NCI-H2107 treated with DMSO at 0.1 percent for 48 hours (cell line): Measurements from ENCODE around the gene RNF145.
"Not testable (repeated sequence)": the region's sequence is repeated elsewhere in the genome, so short reads cannot be mapped to it uniquely, and the experiment has no call there.

ENCODE experiments used
- DNase-seq: peaks from one replicate; lab custom pipeline; 2025; ENCODE audit not compliant: unreplicated experiment; lab: John Stamatoyannopoulos, UW

The RNF145 gene

GRCh38 chr5:159121061-159121460, 88.3 kb downstream of the RNF145 start:
- no peak for DNase-seq

DNA sequence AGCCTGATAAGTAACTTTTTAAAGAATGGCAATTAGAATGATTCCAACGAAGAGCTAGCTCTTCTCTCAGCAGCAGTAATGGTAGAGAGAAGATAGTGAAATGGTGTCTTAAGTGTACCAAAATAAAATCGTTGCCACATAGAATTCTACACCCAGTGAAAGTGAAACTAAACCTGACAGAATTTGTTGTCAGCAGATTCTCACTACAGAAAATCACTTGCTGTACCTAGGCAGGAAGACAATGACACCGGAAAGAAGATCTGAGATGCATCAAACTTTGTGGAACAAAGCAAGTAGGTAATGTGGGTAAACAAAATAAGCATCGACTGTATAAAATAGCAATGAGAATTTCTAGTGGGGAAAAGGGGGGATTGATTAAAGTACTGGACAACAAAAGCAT, 88.9 kb downstream of the RNF145 start:
- DNase-seq = no peak

- not testable (repeated sequence) for DNase-seq
Measured at GRCh38 chr5:159119842-159120241, 89.5 kb downstream of the RNF145 start.

DNA sequence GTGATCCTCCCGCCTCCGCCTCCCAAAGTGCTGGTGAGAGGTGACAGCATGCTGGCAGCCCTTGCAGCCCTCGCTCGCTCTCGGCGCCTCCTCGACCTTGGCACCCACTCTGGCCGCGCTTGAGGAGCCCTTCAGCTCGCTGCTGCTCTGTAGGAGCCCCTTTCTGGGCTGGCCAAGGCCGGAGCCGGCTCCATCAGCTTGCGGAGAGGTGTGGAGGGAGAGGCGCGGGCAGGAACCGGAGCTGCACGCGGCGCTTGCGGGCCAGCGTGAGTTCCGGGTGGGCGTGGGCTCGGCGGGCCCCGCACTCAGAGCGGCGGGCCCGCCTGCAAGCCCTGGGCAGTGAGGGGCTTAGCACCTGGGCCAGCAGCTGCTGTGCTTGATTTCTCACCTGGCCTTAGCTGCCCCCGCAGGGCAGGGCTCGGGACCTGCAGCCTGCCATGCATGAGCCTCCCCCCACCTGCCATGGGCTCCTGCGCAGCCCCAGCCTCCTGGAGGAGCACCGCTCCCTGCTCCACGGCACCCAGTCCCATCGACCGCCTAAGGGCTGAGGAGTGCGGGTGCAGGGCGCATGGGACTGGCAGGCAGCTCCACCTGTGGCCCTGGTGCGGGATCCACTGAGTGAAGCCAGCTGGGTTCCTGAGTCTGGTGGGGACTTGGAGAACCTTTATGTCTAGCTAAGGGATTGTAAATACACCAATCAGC, 90.2 kb downstream of the RNF145 start:
- DNase-seq = not testable (repeated sequence)

DNA sequence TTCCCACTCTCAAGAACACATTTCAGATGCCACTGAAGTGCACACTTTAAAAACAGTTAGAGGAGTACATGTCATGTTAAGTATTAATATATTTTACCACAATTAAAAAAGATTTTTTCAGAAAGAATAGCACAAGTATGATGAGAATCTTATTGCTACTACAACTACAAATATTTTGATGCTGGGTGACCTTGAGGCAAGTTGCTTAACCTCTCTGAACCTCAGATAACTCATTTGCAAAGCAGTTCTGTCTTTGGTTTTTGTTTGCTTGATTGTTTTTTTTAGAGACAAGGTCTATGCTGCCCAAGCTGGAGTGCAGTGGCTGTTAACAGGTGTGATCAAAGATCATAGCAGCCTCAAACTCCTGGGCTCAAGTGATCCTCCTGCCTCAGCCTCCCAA, 95.9 kb downstream of the RNF145 start:
- no peak for DNase-seq

GRCh38 chr5:159112436-159112835, 96.9 kb downstream of the RNF145 start:
- no peak for DNase-seq
